GM21825 (cell line): ENCODE data around the gene TAF1B.
A peak's percentile ranks its signal among the peaks of the same experiment; 100 is the strongest.

Experiments used
- ATAC-seq: cut with Tn5 transposase; IDR thresholded peaks from one replicate; pipeline ENCODE4 v1.9.1; 2021; ENCODE audit warnings: mild to moderate bottlenecking, moderate library complexity; ENCODE audit not compliant: unreplicated experiment

Gene TAF1B

DNA sequence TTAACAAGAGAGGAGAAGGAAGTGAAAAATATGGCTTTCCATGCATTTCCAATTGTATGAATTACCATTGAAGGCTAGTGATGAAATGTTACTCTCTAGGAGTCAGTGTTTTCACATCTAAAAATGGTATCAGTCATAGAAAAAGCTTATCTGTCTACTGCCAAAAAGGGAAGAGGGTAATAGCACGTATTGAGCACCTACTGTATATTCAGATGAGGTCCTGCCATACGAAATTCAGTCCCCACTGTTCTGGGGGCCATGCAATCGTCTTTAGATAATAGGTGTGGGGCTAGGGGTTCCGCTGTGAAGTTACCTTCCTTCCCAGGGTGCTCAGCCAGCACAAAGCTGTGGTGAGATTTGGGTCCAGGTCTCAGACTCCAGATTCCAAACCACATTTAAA is 94.0 kb downstream of the TAF1B start:
- ATAC-seq: no peak

GRCh38 chr2:9937968-9938367 is 94.7 kb downstream of the TAF1B start:
- no peak for ATAC-seq

DNA sequence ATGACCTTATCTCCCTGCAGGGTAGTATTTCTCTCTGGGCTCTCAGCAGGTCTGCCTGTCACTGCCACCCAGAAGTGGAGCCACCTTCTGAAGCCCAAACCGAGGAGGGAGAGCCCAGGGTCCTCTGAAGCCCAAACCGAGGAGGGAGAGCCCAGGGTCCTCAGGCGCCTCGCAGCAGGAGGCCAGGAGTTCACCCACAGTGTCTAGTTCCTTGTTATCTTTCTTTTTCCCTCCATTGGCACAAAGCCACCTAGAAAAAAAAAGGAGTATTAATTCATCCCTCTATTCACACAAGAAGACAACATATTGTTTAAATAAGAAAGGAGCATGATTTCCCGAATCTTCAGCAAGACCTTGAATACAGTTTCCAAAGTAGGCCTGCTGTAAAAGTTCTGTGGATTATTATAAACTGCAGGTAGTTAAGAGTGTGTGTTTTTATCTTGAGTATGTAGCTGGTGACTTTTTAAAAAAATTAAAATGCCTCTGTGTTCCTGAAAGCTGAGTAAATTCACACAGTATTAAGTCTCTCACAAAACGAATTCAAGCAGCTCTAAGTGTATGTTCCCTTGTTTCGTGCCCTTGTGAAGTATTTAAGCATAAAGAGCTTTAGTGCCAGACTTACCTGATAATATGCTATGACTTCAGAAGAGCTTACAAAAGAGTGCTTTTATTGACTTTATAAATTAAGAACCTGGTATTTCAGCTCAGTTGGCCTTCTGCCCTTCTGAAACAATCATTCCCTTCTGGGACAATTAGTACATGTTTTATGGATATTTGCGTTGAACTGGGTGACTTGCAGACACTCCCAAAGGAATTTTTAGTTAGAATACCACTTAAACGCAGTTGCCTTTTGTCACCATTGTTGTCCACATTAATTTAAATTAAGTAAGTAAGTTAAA is 96.6 kb downstream of the TAF1B start:
- ATAC-seq: no peak

DNA sequence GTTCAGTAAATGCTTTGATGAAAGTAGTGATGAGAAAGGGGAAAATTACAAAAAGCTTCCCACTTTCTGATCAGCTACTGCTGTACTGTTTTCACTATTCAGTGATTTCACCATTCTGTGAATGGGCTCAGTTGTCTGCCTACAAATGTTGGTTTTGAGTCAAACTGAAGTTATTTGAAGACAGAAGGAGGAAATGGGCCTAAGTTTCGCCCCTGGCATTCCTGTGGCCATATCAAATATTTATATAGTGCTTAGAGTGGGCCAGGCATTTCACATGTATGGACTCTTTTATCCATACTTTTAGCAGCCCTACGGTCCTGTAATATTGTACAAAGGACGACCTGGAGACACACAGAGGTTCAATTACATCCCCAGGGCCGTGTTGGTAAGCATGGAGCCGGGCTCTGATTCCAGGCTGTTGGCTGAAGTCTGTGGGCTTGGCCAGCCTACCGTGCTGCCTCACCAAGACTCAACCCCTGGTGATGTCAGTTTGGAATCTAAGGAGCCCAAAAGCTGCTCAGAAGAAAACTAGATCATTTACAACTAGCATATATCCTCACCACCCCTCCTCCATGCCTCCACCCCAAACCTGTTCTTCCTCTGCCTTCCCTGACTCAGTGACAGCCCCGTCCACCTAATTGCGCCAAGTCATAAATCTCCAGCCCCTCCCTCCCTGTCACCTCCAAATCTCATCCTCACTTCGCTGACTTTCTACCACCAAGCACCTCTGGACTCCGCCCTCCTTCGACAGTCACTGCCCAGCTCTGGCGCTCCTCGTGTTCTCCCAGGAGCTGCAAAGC is 98.1 kb downstream of the TAF1B start:
- ATAC-seq: no peak

- no peak for ATAC-seq
Observed at GRCh38 chr2:9941996-9942390, 98.7 kb downstream of the TAF1B start.

DNA sequence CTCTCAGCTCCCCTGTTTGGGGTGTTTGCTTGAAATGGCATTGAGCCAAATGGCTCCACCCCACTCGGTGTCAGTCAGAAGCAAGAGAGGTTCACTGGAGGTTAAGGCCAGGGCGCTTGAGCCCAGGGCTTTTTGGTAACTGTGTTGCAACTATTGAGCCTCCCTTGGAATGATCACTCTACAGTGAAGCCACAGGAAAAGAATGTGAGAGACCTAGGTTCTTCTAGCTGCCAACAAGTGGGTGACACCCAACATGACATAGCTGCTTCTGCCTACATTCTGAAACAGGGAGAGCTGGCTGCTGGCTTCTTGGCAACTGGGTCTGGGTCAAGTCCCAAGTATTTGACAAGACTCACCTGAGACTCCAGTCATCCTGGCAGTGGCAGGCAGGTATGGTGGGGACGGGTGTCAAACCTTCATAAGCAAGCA is 101.1 kb downstream of the TAF1B start:
- ATAC-seq: no peak

GRCh38 chr2:9945596-9945995 is 102.3 kb downstream of the TAF1B start:
- no peak for ATAC-seq

DNA sequence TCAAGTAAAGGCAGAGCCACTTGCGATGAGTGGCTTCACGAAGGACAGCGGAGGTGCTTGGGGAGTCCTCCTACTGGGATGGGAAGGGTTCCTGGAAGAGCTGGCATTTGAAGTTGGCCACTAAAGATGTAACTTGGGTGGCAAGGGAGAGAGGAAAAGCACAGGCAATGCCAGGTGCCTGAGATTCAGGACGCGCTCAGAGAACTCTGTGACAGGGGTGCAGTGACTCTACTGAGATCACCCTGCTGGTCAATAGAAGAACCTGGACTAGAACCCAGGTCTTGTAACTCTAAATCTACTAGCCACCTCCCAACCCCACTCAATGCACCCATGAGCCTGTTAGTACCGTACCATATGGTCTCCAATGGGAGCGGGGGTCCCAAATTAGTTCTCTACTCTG is 102.8 kb downstream of the TAF1B start:
- ATAC-seq: no peak

GRCh38 chr2:9946818-9947217 is 103.5 kb downstream of the TAF1B start:
- no peak for ATAC-seq

DNA sequence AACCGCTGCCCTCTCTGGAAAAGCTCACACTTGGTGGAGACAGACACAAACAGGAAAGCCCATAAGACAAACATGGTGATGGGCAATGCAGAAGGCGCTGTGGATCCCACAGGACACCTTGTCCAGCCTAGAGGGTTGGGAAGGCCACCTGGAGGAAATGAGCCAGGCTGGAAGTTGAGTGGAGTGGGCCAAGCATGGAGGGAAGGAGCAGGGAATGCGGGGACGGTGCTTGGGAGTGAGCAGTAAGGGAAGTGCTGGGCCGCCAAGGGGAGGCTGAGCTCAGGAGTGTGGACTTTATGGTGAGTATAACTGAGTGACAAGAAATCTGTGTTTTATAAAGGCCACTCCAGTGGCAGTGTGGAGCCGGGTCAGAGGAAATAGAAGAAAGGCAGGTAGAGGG is 105.4 kb downstream of the TAF1B start:
- ATAC-seq: no peak

GRCh38 chr2:9949239-9949991 is 106.1 kb downstream of the TAF1B start:
- no peak for ATAC-seq

GRCh38 chr2:9949992-9950520 is 106.8 kb downstream of the TAF1B start:
- no peak for ATAC-seq

GRCh38 chr2:9950521-9951271 is 107.4 kb downstream of the TAF1B start:
- ATAC-seq: peak; percentile 41

GRCh38 chr2:9951272-9951521 is 107.9 kb downstream of the TAF1B start:
- ATAC-seq: no peak

DNA sequence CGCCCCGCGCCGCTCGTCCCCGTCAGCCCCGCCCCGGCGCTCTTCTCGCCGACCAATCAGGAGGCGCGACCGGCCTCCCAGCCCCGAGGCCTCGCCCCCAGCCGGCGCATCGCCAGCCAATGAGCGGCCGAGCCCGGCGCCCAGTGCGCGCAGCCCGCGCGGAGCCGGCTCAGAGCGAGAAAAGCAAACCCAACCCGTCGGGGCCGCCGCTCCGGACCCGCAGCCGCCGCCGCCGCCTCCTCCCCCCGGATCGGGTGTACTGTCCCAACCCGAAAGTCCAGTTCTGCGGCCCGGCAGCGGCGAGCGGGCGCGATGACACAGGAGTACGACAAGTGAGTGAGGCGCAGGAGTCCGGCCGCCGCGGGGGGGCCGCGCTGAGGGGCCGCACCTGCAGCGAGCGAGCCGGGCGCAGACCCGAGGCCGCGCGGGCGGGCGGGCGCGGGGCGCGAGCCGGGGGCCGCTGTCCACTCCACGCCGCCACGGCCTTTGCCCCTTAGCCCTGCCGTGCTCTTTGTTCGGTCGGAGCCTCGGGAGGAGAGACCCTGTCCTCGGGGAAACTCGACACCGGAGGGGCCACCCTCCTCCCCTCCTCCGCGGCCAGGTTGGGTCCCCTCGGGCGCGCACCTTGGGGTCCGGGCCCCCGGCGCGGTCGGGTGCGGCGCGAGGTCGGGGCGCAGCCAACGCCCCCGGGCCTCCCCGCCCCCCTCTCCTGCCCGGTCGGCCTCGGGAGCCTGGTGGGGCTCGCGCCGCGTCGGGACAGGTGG is 108.4 kb downstream of the TAF1B start, which contains the start of gene GRHL1:
Gene GRHL1, plus strand, starts transcription at position 172 of the 764 bp plus-strand sequence. Its CDS starts 141 bp downstream, at position 313.
- ATAC-seq: peak; percentile 91

DNA sequence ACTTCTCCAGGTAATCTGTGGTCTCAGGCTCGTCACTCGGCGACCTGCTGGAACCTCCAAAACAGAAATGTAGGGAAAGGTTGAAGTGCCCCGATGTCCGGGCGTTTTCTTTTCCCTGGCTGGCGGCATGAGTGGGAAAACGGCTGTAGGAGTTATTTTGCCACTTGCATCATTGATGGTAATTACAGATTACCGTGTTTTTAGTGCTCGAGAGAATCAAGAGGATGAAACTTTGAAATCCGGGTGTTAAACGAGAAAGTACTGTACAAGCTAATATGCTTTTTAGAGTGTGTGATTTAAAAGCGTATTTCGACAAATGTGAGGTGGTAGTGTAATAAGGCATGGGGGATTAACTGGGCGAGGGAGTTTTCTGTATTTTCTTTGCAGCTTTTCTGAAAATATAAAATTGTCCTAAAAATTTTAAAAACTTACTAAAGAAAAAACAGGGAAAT is 109.0 kb downstream of the TAF1B start:
- no peak for ATAC-seq

GRCh38 chr2:9952856-9953503 is 109.7 kb downstream of the TAF1B start:
- ATAC-seq: no peak

DNA sequence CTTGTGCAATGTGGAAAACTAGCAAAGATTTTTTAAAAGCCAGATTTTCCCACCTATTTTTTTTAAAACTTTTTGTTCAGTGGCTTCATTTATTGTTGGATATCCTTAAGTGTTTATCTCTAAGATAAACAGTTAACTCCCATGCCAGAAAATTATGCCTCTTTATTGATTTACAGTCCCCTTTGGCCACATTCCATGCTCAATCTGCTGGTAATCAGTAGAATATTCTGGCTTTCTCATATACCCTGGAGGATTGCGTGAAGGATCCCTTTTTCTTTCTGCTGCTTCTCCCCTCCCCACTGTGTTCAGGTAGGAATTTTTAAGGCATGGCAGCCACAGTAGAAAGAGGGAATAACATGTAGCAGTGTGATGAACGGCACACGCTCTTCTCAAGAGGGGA is 110.9 kb downstream of the TAF1B start:
- ATAC-seq: no peak

DNA sequence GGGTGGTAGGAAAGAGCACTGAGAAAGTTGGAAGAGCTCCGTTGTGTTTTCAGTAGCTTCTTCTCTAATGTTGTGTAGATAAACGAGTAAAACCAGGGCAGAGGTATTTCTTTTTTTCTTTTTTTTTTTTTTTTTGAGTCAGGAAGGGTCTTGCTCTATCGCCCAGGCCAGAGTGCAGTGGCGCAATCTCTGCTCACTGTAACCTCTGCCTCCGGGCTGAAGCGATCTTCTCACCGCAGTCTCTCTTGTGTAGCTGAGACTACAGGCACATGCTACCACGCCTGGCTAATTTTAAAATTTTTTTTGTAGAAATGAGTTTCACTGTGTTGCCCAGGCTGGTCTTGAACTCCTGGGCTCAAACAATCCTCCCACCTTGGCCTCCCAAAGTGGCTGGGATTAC is 114.8 kb downstream of the TAF1B start:
- no peak for ATAC-seq
